ENCODE results near the gene SFMBT2.

SFMBT2 gene

DNA sequence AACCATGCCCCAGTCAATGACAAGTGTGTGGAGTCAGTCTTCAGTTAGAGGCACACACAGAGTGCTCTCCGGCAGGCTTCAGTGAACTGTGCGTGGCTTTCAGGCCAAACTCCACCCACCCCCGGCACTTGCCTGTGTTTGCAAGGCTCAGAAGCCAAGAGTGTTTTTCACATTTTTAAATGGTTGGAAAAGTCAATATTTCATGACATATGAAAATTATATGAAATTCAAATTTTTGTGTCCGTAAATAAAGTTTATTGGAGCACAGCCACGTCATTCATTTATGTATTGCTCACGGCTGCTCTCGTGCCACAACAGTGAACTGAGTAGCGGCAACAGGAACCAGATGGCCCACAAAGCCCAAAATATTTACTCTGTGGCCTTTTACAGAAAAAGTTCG is 104.7 kb downstream of the SFMBT2 start:
- Histone ChIP-seq H3K36me3 (replicated peaks; ENCODE audit: low read depth, low read length) (peaks cover 24% of the 10 kb centered on the region), H4K20me1 (ENCODE audit: insufficient read depth, low read length) (peaks cover 13% of the 10 kb centered on the region; the same call in 1 of the 2 replicates), H3K9ac (ENCODE audit: low read length) (no peak overlapping the region), H3K4me2 (ENCODE audit: low read length) (no peak overlapping the region), H3K9me3 (ENCODE audit: insufficient read depth, low read length) (no peaks in the 10 kb centered on the region), H3K79me2 (ENCODE audit: low read length) (peaks cover 86% of the 10 kb centered on the region), H3K27me3 (ENCODE audit: low read depth, low read length) (no peaks in the 10 kb centered on the region), H3K4me3 (ENCODE audit: low read length) (no peak overlapping the region), H2AFZ (ENCODE audit: low read depth, low read length) (no peak overlapping the region), H3K27ac (ENCODE audit: low read length) (no peak overlapping the region), H3K4me1 (ENCODE audit: low read length) (peaks cover 4% of the 10 kb centered on the region; the same call in 1 of the 2 replicates)
- no peak for TF ChIP-seq EZH2phosphoT487 (IDR thresholded peaks at IDR 0.05; ENCODE audit: low read depth)

DNA sequence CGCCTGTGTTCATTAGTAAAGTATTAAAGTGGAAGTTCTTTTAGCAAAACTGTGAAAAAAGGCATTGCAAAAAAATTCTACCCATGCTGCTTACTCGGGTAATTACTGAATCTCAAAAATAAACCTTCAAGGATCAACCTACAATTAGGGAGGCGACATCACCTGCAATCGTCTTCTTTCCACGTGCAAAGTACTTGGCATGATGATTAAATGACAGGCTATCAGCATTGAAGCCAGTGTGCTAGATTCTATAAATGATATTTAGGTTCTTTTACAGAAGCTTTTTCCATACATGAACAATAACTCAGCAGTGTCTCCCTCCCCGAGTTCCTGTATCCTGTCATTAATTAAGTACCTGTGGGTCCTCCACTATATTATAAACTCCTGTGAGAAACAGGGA is 105.8 kb downstream of the SFMBT2 start:
- H3K27ac ChIP-seq (ENCODE audit: low read length) = no peak overlapping the region
- H4K20me1 ChIP-seq (ENCODE audit: insufficient read depth, low read length) = peaks cover 17% of the 10 kb centered on the region; the same call in 1 of the 2 replicates
- no peak for TF ChIP-seq EZH2phosphoT487 (IDR thresholded peaks at IDR 0.05; ENCODE audit: low read depth)
- TF ChIP-seq, protein P1, sequence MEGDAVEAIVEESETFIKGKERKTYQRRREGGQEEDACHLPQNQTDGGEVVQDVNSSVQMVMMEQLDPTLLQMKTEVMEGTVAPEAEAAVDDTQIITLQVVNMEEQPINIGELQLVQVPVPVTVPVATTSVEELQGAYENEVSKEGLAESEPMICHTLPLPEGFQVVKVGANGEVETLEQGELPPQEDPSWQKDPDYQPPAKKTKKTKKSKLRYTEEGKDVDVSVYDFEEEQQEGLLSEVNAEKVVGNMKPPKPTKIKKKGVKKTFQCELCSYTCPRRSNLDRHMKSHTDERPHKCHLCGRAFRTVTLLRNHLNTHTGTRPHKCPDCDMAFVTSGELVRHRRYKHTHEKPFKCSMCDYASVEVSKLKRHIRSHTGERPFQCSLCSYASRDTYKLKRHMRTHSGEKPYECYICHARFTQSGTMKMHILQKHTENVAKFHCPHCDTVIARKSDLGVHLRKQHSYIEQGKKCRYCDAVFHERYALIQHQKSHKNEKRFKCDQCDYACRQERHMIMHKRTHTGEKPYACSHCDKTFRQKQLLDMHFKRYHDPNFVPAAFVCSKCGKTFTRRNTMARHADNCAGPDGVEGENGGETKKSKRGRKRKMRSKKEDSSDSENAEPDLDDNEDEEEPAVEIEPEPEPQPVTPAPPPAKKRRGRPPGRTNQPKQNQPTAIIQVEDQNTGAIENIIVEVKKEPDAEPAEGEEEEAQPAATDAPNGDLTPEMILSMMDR (IDR thresholded peaks at IDR 0.05; ENCODE audit: low read depth, low read length) = no peak
- no peaks in the 10 kb centered on the region for H3K9me3 ChIP-seq (ENCODE audit: insufficient read depth, low read length)
- peaks cover 88% of the 10 kb centered on the region for H3K79me2 ChIP-seq (ENCODE audit: low read length)
- H3K4me3 ChIP-seq (ENCODE audit: low read length) = no peak overlapping the region
- peaks cover 4% of the 10 kb centered on the region; the same call in 1 of the 2 replicates for H3K4me1 ChIP-seq (ENCODE audit: low read length)
- H2AFZ ChIP-seq (ENCODE audit: low read depth, low read length) = no peak overlapping the region
- H3K9ac ChIP-seq (ENCODE audit: low read length) = no peak overlapping the region
- H3K36me3 ChIP-seq (replicated peaks; ENCODE audit: low read depth, low read length) = peaks cover 24% of the 10 kb centered on the region
- no peaks in the 10 kb centered on the region for H3K27me3 ChIP-seq (ENCODE audit: low read depth, low read length)
- H3K4me2 ChIP-seq (ENCODE audit: low read length) = no peak overlapping the region

GRCh38 chr10:7304110-7304509 is 106.7 kb downstream of the SFMBT2 start:
- Histone ChIP-seq H4K20me1 (ENCODE audit: insufficient read depth, low read length) (peaks cover 17% of the 10 kb centered on the region; the same call in 1 of the 2 replicates), H3K4me3 (ENCODE audit: low read length) (no peak overlapping the region), H2AFZ (ENCODE audit: low read depth, low read length) (no peak overlapping the region), H3K27me3 (ENCODE audit: low read depth, low read length) (no peaks in the 10 kb centered on the region), H3K9ac (ENCODE audit: low read length) (no peak overlapping the region), H3K79me2 (ENCODE audit: low read length) (peaks cover 84% of the 10 kb centered on the region), H3K9me3 (ENCODE audit: insufficient read depth, low read length) (no peaks in the 10 kb centered on the region), H3K27ac (ENCODE audit: low read length) (no peak overlapping the region), H3K36me3 (replicated peaks; ENCODE audit: low read depth, low read length) (peaks cover 21% of the 10 kb centered on the region), H3K4me1 (ENCODE audit: low read length) (peaks cover 4% of the 10 kb centered on the region; the same call in 1 of the 2 replicates), H3K4me2 (ENCODE audit: low read length) (no peak overlapping the region)
- TF ChIP-seq EZH2phosphoT487 (IDR thresholded peaks at IDR 0.05; ENCODE audit: low read depth) = no peak
- TF ChIP-seq, protein P1 (IDR thresholded peaks at IDR 0.05; ENCODE audit: low read depth, low read length) = no peak

GRCh38 chr10:7302930-7303557 is 107.8 kb downstream of the SFMBT2 start:
- Histone ChIP-seq H3K79me2 (ENCODE audit: low read length) (peaks cover 84% of the 10 kb centered on the region), H3K4me3 (ENCODE audit: low read length) (no peak overlapping the region), H3K9me3 (ENCODE audit: insufficient read depth, low read length) (no peaks in the 10 kb centered on the region), H3K36me3 (replicated peaks; ENCODE audit: low read depth, low read length) (peaks cover 17% of the 10 kb centered on the region), H3K27me3 (ENCODE audit: low read depth, low read length) (no peaks in the 10 kb centered on the region), H2AFZ (ENCODE audit: low read depth, low read length) (no peak overlapping the region), H3K4me1 (ENCODE audit: low read length) (peaks cover 4% of the 10 kb centered on the region; the same call in 1 of the 2 replicates), H3K9ac (ENCODE audit: low read length) (no peak overlapping the region), H3K27ac (ENCODE audit: low read length) (no peak overlapping the region), H4K20me1 (ENCODE audit: insufficient read depth, low read length) (peaks cover 23% of the 10 kb centered on the region), H3K4me2 (ENCODE audit: low read length) (no peak overlapping the region)
- no peak for TF ChIP-seq EZH2phosphoT487 (IDR thresholded peaks at IDR 0.05; ENCODE audit: low read depth)
- TF ChIP-seq, protein P1 (IDR thresholded peaks at IDR 0.05; ENCODE audit: low read depth, low read length) = no peak
